ENCODE measurements around the gene PCIF1.
"Not testable (repeated sequence)": the region's sequence is repeated elsewhere in the genome, so short reads cannot be mapped to it uniquely, and the experiment has no call there.

Gene PCIF1

DNA sequence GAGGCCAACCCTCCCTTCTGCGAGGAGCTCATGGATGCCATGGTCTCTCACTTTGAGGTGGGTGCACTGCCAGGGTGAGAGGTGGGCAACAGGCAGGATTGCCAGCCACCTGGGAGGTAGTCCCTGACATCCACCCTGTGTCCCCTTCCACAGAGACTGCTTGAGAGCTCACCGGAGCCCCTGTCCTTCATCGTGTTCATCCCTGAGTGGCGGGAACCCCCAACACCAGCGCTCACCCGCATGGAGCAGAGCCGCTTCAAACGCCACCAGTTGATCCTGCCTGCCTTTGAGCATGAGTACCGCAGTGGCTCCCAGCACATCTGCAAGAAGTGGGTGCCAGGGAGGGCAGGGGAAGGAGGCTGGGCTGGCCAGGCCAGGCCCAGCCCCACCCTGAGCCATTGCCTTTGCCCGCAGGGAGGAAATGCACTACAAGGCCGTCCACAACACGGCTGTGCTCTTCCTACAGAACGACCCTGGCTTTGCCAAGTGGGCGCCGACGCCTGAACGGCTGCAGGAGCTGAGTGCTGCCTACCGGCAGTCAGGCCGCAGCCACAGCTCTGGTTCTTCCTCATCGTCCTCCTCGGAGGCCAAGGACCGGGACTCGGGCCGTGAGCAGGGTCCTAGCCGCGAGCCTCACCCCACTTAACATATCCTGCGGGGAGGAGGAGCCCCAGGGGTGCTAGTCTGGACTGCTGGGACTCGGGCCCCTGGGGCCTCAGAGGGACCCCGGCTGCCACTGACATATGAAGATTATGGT is 12.8 kb downstream of the PCIF1 start:
- no peak for DNase-seq (ENCODE audit: low read depth)

DNA sequence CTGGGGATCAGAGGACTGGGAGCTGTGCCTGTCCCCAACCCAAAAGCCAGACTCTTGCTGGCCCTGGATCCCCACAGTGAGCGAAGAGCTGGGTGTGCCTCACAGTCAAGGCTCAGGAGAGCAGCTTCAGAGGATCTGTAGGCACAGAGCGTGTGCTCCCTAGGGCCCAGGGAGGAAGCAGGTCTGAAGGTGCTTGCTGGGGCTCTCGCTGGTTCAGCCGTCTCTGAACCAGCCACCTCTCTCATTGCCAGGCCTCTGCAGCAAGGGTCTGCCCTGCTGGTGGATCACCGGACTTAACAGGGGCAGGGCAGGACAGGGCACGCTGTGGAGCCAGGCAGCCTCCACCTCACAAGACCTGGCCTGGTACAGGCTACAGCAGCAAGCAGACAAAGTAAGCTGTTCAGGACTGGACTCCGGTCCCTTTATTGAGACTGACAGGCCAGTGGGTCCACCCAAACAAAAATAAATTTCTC is 13.8 kb downstream of the PCIF1 start:
- DNase-seq (ENCODE audit: low read depth): no peak

- DNase-seq (ENCODE audit: low read depth): no peak
These were observed 14.5 kb downstream of the PCIF1 start for GRCh38 chr20:45948742-45949541.

- DNase-seq (ENCODE audit: low read depth): no peak
These were observed 15.3 kb downstream of the PCIF1 start for GRCh38 chr20:45949542-45950329.

- DNase-seq (ENCODE audit: low read depth): no peak
These were observed 15.8 kb downstream of the PCIF1 start for GRCh38 chr20:45950330-45950646.

- DNase-seq (ENCODE audit: low read depth): no peak
These were observed 17.7 kb downstream of the PCIF1 start for GRCh38 chr20:45951925-45952834.

DNA sequence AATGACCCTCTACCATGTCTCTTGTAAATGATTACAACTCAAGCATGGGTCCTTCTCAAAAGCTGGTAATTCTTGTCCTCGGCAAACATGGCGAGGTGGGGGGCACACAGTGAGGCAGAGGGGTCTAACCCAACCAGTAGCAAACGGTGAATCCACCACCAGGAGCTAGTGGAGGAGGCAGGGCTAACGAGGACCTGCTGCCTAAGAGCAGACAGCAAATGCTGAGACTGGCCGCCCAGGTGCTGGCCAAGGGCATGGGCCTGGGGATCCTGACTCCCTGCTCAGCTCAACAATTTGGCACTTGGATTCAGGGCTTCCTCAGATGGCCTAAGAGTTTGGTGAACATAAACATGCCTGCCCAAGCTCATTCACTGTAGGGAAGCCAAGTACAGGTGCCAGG is 18.4 kb downstream of the PCIF1 start:
- DNase-seq (ENCODE audit: low read depth): no peak

DNA sequence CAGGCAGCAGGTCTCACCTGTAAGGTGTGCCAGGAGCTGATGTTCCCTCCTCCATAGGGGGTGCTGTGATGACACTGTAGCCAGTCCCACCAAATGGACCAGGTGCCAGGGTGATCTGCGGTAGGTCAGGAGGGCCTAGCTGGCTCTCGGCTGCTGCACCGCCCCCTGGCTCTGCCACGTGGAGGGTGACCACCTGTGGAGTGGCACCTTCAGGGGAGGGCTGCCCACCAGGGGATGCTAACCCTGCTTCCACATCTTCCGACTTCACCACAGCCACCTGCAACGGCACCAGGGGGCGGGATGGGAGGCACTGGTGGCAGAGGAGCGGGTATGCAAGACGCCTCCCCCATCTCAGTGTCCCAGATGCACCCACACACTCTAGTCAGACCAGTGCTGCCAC is 19.2 kb downstream of the PCIF1 start:
- no peak for DNase-seq (ENCODE audit: low read depth)

DNA sequence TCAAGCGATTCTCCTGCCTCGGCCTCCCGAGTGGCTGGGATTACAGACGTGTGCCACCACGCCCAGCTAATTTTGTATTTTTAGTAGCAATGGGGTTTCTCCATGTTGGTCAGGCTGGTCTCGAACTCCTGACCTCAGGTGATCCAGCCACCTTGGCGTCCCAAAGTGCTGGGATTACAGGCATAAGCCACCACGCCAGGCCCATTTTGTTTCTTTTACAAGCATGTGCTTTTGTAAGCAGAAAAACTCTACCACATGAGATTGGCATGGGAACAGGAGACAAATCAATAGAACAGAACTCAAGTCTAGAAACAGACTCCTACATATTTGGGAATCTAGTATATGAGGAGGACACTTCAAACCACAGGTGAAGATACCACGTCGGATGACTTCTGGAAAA is 21.8 kb downstream of the PCIF1 start:
- DNase-seq (ENCODE audit: low read depth): not testable (repeated sequence)

GRCh38 chr20:45957021-45957941 is 22.8 kb downstream of the PCIF1 start:
- DNase-seq (ENCODE audit: low read depth): no peak

- no peak for DNase-seq (ENCODE audit: low read depth)
These were observed 24.1 kb downstream of the PCIF1 start for GRCh38 chr20:45958593-45958992.

DNA sequence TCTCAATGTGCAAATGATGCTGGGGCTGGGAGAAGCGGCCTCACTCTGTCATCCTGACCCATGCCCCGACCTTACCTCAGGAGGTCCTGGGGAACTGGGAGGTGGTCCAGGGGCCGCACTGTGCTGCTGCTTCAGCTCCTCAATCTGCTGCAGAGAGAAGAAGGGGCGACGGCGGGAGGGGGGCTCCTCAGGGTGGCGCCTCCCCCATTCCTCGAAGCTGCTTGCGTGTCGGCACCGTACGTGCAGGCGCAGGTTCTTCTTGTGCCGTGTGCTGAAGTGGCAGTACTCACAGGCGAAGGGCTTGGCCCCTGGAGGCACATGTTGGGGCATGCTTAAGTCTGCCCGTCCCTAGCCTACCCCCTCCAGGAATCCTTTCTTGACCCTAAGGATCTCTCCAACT is 24.6 kb downstream of the PCIF1 start:
- no peak for DNase-seq (ENCODE audit: low read depth)

DNA sequence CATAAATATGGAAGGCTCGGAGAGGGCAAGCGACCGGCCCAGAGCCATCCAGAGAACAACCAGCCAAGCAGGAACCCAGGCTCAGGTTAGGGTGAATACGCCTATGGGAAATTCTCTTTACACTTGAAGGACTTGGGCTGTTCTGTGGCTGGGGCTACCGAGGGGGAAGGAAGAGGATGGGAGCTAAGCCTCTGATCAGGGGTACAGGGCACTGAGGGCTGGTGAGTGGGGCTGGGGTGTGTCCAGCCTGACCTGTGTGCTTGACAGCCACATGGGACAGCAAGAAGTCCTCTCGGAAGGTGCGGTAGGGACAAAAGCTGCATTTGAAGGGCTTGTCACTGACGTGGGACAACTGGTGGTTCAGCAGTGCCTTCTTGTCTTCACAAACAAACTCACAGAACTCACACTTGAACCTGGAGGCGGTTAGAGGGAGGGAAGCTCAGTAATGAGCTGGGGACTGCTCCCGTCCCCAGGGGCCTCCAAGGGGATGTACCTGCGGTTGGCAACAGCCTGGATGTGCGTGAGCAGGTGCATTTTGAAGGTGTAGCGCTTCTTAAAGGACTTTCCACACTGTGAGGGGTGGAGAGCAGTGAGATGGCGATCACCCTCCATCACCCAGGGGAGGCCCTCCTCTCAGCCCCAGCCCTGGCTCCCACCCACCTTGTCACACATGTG is 25.6 kb downstream of the PCIF1 start:
- no peak for DNase-seq (ENCODE audit: low read depth)

- DNase-seq (ENCODE audit: low read depth): no peak
These were observed 27.7 kb downstream of the PCIF1 start for GRCh38 chr20:45962031-45962755.

DNA sequence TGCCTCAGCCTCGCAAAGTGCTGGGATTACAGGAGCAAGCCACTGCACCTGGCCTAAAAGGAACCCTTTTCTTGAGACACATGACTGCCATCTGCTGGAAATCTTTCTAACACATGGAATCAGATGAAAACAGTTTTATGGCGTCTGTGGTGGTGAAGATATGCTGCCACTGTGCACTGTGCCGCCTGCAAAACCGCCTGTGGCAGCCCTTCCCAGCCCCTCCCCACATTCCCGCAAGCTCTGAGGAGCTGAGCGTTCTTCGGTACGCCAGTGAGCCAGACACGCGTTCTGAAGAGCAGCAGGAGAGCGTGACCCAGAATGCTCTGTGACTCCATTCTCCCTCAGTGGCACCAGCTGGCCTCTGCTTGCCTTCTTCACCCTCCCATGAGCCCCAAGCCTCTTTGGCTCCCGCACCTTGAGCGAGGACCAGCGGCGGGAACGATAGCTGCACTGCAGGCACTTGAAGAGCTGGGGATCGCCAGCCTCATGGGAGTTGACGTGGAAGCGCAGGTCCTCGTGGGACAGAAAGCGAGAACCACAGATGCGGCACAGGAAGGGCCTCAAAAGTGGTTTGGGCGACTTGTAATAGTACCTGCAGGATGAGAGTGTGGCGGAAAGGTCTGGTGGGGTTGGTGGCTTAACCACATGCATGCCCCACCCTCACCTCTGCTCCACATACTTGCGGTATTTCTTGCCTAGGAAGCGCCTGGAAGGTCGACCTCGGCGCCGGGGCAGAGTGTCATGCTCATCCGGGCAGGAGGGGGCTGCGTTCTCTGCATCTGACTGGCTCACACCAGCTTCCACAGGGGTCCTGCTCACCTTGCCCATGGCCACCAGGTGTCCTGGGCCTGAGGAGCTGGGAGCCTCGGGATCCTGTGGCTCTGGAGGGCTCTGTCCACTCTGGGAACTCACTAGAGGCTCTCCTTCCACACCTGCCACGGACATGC is 28.8 kb downstream of the PCIF1 start:
- no peak for DNase-seq (ENCODE audit: low read depth)

GRCh38 chr20:45964006-45964400 is 29.5 kb downstream of the PCIF1 start:
- DNase-seq (ENCODE audit: low read depth): no peak

GRCh38 chr20:45965169-45966002 is 30.9 kb downstream of the PCIF1 start:
- no peak for DNase-seq (ENCODE audit: low read depth)

Data from activated T-cell treated with anti-CD3 and anti-CD28 coated beads for 1 hour (primary cell).